GM18873 (cell line): Measurements from ENCODE around the gene JUN.
A peak's percentile ranks its signal among the peaks of the same experiment; 100 is the strongest.
"Not testable (repeated sequence)": the region's sequence is repeated elsewhere in the genome, so short reads cannot be mapped to it uniquely, and the experiment has no call there.

Experiments
- ATAC-seq: cut with Tn5 transposase; IDR thresholded peaks from one replicate; pipeline ENCODE4 v1.9.1; 2021; ENCODE audit warnings: mild to moderate bottlenecking, moderate library complexity, moderate number of reproducible peaks; ENCODE audit not compliant: unreplicated experiment, low FRiP score

JUN gene

GRCh38 chr1:58809325-58810010 lies 25.6 kb upstream of the JUN start:
- ATAC-seq = no peak

- ATAC-seq = no peak
Measured at GRCh38 chr1:58808077-58808476, 24.2 kb upstream of the JUN start.

GRCh38 chr1:58805716-58806571 lies 22.1 kb upstream of the JUN start:
- peak; percentile 43 for ATAC-seq

- no peak for ATAC-seq
Measured at GRCh38 chr1:58804853-58805565, 21.2 kb upstream of the JUN start.

- ATAC-seq = no peak
Measured at GRCh38 chr1:58803858-58804257, 20.0 kb upstream of the JUN start.

- no peak for ATAC-seq
Measured at GRCh38 chr1:58802640-58803399, 19.0 kb upstream of the JUN start.

GRCh38 chr1:58801286-58801685 lies 17.4 kb upstream of the JUN start:
- not testable (repeated sequence) for ATAC-seq

GRCh38 chr1:58799650-58800049 lies 15.8 kb upstream of the JUN start:
- no peak for ATAC-seq

- ATAC-seq = no peak
Measured at GRCh38 chr1:58798910-58799442, 15.1 kb upstream of the JUN start.

- ATAC-seq = no peak
Measured at GRCh38 chr1:58796416-58796815, 12.6 kb upstream of the JUN start.

GRCh38 chr1:58794585-58794984 lies 10.7 kb upstream of the JUN start:
- no peak for ATAC-seq

GRCh38 chr1:58792846-58793245 lies 9.0 kb upstream of the JUN start:
- no peak for ATAC-seq

GRCh38 chr1:58791106-58791505 lies 7.3 kb upstream of the JUN start:
- ATAC-seq = no peak

- ATAC-seq = no peak
Measured at GRCh38 chr1:58789996-58790660, 6.3 kb upstream of the JUN start.

GRCh38 chr1:58789322-58789856 lies 5.5 kb upstream of the JUN start:
- no peak for ATAC-seq

GRCh38 chr1:58788259-58788658 lies 4.4 kb upstream of the JUN start:
- no peak for ATAC-seq

- ATAC-seq = no peak
Measured at GRCh38 chr1:58786927-58787245, 3.0 kb upstream of the JUN start.

GRCh38 chr1:58786184-58786926 lies 2.5 kb upstream of the JUN start:
- ATAC-seq = no peak
